Hindlimb muscle (tissue), 1 donor: Measurements from ENCODE around the gene MTHFD1. TPM values are rescaled to one million over a fixed set of nuclear protein-coding genes. Genes with fewer than 3 reads are reported as not detected.

Experiments used
- DNase-seq: peaks from one replicate; pipeline ENCODE4 v3.0.0-alpha.2; 2013
- polyA plus RNA-seq: library from polyadenylated mRNA; unstranded; fragments of 120-200 nt; gene quantifications from one replicate; pipeline ENCODE4 v1.2.1, GENCODE V29; 2013; ENCODE audit not compliant: insufficient read length

The MTHFD1 gene
- polyA plus RNA-seq, 1 donor, result 45.7 TPM

DNA sequence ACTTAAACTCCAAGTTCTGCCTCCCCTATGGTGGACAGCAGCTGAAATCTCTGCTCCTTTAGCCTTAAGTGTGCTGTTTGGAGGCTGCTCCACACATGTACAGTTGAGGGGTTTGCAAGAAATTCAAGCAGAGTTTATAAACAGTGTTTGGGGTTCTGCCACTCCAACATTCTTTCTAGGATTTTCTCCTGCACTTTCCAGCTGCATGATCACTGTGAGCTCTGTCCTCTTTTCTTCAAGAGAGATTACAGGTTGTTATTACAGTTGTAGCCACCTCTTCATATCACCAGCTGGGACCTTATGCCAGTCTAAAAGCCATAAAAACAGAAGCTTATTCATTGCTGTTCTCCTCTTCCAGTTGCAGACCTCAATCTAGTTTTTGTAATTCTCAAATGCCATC lies 107.1 kb downstream of the MTHFD1 start:
- DNase-seq, result no peak

DNA sequence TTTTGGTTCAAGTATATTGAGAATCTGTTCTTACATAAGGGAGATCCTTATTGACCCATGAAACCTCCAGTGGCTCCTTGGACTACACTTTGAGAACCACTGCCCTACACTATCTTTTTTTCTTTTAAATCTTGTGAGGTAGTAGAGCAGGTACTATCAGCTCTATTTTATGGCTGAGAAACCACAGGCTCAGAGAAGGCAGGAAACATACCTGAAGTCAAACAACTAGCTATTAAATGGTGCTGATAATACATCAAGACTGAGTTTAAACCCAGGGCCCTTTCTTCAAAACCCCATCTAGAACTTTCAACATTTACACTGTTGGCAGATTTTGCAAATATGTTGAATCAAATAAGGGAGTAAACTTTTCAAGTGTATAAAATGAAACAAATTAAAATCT lies 108.6 kb downstream of the MTHFD1 start:
- DNase-seq, result no peak

DNA sequence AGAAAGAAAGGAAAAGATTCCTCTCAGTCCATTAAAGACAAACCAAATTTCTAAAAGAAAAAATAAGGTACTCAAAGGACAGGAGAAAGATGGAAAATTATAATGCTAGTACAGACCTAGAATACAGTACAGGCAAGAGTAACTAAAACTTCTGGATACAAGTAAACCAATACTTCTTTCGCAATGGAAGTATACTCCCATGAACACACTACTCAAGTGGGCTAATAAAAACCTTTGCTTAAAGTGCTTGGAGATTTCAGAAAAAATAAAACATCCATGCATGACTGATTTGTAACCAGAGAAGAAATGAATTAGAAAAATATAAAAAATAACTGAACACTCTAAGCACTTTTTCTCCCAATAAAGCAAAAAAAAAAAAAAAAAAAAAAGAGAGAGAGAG lies 111.9 kb downstream of the MTHFD1 start:
- DNase-seq, result no peak

- DNase-seq, result no peak
Measured at GRCh38 chr14:64501411-64502171, 113.4 kb downstream of the MTHFD1 start.

DNA sequence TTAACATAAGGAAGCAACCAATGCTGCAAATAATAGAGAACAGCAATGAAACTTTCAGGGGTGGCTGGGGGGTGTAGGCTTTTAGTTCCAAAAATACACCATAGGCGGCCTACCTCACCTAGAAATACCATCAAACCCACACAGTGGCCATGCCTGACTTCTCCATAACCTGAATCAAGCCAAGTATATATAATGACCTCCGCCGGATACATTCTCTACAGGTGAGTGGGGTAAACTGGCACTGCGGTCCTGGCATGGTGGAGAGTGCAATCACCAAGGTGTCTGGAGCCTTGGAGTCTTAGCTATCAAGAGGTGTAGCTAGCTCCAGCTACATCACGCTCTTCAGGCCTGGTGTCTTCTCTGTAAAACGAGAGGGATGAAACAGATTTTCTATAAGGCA lies 114.3 kb downstream of the MTHFD1 start:
- no peak for DNase-seq

DNA sequence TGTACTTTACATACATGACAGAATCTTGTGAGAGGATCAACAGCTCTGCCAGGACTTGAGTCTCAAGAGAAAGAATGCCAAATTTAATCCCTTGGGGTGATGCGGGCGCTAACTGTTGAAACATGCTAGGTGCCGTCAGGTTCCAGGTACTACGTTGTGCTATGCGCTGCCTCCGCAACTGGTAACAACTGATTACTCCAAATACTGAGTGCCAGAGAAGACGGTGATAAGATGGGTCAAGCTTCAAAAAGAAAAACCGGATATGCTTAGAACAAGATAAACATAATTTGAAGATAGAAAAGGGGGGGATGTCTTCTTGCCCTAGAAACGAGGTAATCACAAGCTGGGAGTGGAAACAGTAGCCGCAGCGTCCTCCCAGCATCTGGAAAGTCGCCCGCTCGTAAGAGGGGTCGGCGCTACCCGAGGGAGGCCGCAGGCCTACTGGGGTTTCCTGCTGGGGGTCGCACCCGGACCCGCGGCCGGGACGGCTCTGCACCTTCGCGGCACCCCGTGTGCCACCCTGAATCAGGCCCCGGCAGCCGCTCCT lies 114.8 kb downstream of the MTHFD1 start:
- DNase-seq, result peak; percentile 48

GRCh38 chr14:64503434-64504309 lies 115.5 kb downstream of the MTHFD1 start, which contains the start of gene ZBTB25:
Gene ZBTB25, minus strand, starts transcription at chr14:64503838. Its CDS starts 13,305 bp downstream, at chr14:64490533.
- DNase-seq, result peak; percentile 96

- DNase-seq, result peak; percentile 83
Measured at GRCh38 chr14:64504310-64504896, 116.2 kb downstream of the MTHFD1 start, which contains the start of gene ZBTB1. Gene ZBTB1, plus strand, starts transcription at chr14:64504770. Its CDS starts 16,735 bp downstream, at chr14:64521505.

DNA sequence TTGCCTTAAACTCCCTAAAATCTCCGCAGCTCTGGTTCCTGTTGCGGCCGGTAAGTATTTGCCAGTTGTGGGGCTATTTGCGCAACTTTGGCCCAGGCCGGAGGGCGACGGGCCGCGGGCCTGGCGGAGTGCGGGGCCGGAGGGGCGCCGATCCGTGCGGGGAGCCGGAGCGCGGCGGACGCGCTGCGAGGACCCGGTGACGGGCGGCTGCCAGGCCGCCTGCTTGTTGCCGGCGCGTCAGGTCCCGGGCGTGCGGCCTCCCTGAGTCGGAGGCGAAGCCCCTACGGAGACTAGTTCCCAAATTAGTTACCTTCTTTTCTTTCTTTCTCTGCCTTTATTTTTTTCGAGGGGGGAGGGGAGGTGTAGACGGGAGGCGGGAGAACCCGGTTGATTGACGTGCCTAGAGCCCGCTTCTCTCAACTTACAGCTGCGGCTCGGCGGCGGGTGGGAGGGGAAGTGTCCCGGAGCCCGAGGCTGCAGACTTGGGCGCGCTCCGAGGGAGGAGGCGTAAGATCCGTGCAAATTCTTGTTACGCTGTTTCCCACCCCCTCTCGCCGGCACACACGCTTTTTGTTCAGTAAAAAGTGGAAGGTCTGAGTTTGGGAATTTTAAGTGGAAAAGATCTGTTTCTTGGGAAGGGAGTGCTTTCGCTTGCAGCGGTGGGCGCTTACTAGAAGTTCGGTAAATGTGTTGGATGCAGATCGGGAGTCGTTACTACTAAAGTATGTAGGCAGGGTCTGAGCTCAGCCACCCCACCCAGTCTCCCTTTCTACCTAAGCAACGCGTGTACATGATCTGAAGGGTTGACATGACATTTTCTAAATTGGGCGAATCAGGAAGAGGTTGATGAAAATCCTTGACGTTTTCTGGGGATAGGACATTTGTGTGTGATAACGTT lies 117.0 kb downstream of the MTHFD1 start:
- peak; percentile 91 for DNase-seq

- DNase-seq, result no peak
Measured at GRCh38 chr14:64506721-64507120, 118.6 kb downstream of the MTHFD1 start.

GRCh38 chr14:64507376-64508156 lies 119.4 kb downstream of the MTHFD1 start:
- DNase-seq, result no peak

DNA sequence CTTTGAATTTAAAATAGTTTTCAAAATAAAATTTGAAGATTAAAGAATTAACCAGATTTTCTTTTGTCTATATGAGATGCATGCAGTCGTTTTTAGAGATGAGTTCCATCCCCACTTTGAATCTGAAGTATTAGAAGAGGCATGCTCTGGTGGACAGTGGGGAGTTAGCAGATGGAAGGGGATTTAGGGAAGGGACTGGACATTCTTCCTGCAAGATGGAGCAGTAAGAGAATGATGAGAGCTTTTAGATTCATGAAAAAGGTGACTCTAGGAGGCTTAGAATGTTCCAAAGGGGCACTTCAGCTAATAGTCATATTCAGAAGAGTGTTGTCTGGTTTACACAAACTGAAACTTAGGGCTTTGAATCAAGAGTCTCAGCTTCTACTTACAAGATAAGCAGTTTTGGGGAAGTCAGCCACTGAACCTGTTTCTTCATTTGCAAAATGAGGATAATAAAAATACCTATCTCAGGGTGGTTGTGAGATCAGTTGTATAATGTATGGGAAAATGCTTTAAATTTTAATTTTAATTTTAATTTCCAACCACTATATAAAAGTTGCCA lies 120.1 kb downstream of the MTHFD1 start:
- no peak for DNase-seq

- no peak for DNase-seq
Measured at GRCh38 chr14:64509036-64509435, 120.9 kb downstream of the MTHFD1 start.

Other genes with a start within 250 kb of the MTHFD1 start
- 0.41 TPM for gene ESR2, start 94.0 kb upstream of the MTHFD1 start, polyA plus RNA-seq
- gene AKAP5, start 77.1 kb downstream of the MTHFD1 start, polyA plus RNA-seq, result 0.45 TPM
- gene ZBTB25, start 115.5 kb downstream of the MTHFD1 start, polyA plus RNA-seq, result 7.8 TPM
- gene ZBTB1, start 116.4 kb downstream of the MTHFD1 start, polyA plus RNA-seq, result 28.6 TPM
- gene HSPA2, start 152.4 kb downstream of the MTHFD1 start, polyA plus RNA-seq, result 6.0 TPM
- gene PPP1R36, start 161.6 kb downstream of the MTHFD1 start, polyA plus RNA-seq, result not detected